GM21367 (cell line): Measurements from ENCODE around the gene MRPL34.
A peak's percentile ranks its signal among the peaks of the same experiment; 100 is the strongest.

Experiments
- ATAC-seq: cut with Tn5 transposase; IDR thresholded peaks from one replicate; pipeline ENCODE4 v1.9.1; 2021; ENCODE audit not compliant: unreplicated experiment

MRPL34 gene

DNA sequence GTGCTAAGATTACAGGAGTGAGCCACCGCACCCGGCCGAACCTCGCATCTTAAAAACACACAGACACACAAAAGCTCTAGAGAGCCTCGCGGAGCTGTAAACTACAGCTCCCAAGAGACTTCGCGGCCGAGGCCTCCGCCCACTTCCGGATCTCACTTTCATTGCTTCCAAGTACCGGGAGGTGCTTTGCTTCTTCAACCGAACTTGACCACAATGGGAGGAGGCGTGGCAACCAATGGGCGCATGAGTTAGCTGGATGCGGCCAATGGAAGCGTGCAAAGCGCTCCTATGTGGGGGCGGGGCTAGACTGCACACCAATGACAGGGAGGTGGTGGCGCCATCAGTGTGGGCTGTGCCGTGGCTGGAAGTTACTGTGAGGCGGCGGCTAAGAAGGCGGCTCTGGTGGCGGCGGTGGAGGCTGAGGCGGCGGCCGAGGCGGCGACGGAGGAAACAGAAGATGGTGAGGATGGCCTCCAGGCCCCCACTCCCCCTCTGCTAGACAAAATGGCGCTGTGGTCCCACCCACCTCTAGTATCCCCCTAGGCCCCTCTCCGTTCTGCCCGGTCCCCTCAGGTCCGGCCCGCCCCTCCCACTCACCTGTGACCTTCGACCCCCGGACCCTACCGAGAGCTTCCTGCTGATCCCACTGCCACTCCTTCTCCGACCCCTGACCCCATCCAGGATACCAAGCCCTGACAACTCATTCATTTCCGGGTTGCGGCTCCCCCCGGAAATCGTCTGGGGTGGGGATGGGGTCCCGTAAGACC, 3.7 kb downstream of the MRPL34 start, which contains the start of gene DDA1:
DDA1 (plus strand) TSS at position 366 of the 767 bp plus-strand sequence; CDS start at position 458, 92 bp downstream.
- ATAC-seq = peak; percentile 38

- ATAC-seq = no peak
Observed at GRCh38 chr19:17309965-17310461, 4.3 kb downstream of the MRPL34 start.

DNA sequence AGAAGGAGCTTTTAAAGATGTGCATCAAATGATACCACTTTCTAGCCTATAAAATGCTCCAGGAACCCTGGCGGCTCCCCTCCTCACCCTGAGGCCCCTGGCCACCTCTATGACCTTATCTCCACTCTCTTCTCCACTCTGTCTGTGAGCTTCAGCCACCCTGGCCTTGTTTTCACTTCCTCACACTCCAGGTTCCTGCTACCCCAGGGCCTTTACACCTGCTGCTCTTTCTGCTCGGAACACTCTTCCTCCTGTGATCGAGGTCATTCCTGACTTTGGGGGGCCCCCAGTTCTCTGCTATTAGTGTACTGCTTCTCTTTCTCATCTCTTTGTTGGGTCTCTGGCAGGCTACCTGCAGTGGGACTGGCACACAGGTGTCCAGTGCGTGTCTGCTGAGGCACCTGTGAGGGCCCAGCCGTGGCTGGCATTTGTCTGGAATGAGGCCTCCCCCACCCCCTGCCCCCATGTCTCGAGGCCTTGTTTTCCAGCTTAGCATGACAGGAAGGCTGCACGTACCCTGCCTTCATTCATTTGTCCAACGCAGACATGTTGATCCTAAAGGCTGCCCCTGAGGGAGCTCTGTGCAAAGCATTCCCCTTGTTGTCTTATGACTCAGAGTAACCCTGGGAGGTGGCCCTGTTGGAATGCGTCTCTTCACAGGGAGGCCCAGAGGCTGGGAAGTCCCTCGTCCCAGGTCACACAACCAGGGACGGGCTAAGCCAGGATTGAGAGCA, 6.0 kb downstream of the MRPL34 start:
- no peak for ATAC-seq

- no peak for ATAC-seq
Observed at GRCh38 chr19:17312189-17313113, 6.8 kb downstream of the MRPL34 start.

GRCh38 chr19:17314007-17314593, 8.4 kb downstream of the MRPL34 start:
- ATAC-seq = no peak

- ATAC-seq = no peak
Observed at GRCh38 chr19:17318966-17319365, 13.3 kb downstream of the MRPL34 start.

DNA sequence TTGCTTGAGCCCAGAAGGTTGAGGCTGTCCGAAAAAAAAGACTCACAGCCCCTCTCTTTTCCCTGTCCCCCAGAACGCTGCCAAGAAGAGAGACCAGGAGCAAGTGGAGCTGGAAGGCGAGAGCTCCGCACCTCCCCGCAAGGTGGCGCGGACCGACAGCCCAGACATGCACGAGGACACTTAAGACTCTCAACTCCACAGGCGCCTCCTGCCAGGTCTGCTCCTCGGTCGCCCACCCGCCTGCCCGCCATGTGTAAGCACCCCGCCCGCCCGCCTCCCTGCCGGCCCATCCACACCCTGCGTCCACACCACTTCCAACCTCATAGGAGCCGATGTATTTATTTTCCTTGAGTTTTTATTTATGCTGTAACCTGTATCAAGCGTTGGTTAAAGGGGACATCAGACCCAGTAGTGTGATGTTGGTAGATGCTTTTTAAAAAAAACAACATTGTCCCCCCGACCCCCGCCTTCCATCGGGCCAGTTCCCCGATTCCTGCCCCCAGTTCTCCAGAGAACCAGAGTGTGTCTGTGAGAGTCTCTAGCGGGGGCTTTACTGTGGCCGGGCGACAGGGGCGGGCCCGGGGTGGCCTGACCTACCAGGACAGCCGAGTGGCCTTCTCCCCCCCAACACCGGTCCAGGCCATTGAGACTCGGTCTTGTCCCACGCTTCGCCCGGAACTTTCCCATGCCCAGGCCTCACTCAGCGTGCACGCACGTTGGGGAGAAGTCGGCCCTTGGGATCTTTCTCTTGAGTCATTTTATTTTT, 14.0 kb downstream of the MRPL34 start:
- no peak for ATAC-seq

DNA sequence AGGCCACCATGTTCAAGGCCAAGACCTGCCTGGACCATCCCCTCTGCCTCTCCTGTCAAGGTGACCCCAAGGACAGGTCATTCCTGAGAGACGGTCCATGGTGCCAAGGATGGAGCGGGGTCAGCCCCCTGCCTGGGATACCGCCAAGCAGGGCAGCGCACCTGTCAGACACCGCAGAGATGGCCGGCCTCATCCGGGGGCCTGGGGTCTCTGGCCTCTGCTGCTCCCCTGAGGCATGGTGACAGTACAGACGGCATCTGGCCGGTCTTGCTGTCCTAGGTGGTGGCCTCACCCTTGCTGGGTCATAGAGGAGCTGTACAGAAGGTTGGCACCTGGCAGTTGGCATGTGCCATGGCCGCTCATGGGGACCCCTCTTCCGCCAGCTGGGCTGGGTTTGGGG, 14.8 kb downstream of the MRPL34 start:
- ATAC-seq = no peak

DNA sequence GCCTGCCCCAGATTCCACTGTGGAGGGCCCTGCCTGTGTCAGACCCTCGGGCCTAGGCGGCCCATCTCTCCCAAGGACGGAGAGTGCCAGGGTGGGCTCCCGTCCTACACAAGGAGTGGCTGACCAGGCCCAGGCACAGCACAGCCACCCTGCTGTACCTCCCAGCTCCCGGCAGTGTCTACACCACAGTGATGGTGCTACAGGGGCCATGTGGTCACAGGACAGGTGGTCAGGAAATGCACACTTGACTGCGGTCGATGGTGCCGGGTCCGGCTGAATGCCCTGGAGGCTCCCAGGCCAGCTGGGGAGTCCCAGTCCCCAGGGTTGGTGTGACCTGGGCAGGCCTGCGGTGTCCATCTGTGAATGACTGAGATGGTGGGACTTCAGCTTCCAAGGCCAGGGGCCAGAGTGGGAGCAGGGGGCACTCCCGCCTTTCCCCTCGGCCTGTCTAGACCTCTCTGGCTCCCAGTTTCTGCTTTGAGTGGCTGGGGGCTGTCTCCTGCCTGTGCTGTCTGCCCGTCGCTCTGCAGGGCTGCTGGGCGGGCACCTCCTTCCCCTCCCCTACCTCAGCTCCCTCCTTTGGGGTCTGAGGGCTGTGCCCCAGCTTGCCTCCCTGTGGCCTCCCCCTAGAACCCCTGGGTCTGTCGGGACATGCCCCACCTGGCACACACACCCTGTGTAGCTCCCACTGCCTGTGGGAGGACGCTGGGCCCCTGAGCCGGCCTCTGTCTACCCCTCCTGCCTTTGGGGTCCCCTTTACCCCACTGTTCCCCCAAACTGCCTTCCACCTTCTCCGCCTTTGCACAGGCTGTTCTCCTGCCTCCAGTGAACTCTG, 16.2 kb downstream of the MRPL34 start:
- no peak for ATAC-seq

- ATAC-seq = no peak
Observed at GRCh38 chr19:17322854-17323253, 17.2 kb downstream of the MRPL34 start.

GRCh38 chr19:17323300-17323963, 17.8 kb downstream of the MRPL34 start:
- no peak for ATAC-seq

- no peak for ATAC-seq
Observed at GRCh38 chr19:17323964-17324332, 18.3 kb downstream of the MRPL34 start.

DNA sequence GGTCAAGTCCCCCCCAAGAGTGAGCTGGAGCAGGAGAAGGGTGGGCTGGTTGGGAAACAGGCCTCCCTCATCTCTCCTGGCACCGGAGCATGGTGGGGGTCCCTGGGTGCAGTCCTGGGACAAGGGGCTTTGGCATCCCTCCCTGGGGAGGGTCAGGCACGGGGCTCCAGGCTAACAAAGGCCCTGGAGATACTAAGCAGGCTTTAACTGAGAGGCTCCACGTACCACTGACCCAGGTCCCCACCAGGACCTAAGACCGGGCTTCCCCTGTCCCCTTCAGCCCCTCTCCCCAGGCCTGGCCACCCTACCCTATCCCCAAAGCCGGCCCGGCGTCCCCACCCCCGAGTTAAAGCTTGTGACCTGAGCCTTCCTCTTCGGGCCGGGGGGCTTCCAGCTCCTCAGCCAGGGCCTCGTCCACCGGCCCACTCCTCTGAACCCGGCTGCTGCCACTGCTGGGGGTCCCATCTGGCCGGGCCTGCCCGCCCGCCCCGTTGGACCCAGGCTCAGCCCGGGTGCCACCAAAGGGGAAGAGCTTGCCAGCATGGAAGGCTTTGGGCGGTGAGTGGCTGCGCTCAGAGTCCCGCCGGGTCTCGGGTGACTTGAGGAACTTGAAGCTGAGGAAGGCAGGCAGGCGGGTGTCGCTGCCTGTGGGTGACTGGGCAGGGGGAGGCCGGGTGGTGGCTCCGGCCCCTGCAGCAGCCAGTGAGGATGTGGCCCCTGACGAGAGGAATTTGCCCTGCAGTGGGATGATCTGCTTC, 18.9 kb downstream of the MRPL34 start:
- ATAC-seq = no peak

DNA sequence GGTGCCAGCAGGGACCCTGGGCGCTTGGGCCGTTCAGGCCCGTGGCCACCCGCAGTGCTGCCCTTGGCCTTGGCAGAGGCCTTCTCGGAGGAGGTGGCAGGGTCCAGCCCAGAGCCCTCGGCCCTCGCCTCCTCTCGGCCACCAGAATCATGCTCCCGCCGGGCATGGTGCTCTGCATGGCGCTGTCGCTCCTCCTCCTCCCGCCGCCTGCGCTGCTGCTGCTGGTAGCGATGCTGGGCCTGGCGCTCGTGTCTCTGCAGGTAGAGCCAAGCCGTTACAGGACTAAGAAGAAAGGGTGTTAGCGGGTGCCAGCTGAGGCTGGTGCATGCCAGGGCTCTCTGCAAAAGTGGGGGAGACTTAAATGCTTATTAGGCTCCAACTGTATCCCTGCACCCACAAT, 19.5 kb downstream of the MRPL34 start:
- no peak for ATAC-seq

DNA sequence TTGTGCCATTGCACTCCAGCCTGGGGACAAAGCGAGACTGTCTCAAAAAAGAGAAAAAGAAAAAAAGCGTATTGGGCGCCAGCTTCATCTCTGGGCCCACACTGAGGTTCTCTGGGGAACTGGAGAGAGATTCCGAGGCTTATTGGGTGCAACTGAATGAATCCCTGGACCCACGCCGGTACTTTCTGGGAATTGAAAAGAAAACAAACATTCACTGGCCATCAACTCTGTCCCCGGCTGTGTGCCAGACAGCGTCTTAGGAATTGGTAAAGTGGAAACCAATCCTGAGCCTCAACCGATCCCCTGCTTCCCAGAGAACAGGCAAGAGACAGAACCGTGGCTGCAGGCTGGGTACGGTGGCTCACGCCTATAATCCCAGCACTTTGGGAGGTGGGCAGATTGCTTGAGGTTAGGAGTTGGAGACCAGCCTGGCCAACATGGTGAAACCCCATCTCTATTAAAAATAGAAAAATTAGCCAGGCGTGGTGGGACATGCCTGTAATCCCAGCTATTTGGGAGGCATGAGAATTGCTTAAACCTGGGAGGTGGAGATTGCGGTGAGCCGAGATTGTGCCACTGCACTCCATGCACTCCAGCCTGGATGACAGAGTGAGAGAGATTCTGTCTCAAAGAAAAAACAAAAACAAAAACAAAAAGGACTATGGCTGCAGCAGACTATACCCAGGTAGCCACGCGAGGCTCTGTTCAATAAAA, 20.4 kb downstream of the MRPL34 start:
- ATAC-seq = no peak

DNA sequence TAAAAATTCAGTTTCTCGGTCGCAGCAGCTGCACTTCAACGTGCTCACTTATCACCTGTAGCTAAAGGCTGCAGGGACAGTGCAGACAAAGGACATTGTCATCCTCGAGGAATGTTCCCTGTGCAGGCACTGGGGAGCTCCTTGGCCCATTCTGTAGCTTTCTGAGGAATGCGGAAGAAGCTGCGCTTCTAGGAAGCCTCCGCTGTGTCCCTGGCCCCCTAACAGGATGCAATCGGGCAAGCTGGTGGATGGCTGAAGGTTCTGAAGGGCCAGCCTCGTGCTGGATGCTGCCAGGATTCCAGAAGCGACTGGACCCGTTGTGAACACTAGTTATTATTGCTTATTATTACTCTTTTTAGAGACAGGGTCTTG, 20.9 kb downstream of the MRPL34 start:
- ATAC-seq = no peak

DNA sequence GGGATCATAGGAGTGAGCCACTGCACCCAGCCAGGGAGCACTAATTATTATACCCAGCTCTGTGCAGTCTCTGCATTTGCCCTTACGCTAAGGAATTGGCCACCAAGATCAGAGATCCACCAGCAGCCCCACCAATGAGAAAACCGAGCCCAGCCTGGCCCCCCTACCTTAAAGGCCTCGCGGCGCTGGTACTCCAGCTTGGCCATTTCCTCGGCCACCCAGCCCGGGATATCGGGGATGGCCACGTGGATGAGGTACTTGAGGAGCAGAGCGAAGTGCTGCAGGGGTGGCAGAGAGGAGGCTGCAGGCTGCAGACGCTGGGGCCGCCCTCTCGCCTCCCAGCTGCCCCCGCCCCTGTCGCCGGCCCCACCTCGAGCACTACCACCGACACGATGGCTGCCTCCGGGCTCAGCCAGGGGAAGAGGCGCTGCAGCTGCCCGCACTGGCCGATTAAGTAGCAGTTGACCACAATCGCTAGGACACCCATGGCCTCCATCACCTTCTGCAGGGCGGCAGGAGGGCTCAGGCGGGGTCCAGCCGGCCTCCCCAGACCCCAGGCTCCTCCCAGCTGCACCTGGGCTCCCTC, 21.5 kb downstream of the MRPL34 start:
- no peak for ATAC-seq
